Measurements from ENCODE around the gene RPS6KA2. TPM values are rescaled to one million over a fixed set of nuclear protein-coding genes. Genes with fewer than 3 reads are reported as not detected.

RPS6KA2 gene
- total RNA-seq, 1 experiment from 2014 or later = 14.7 TPM

DNA sequence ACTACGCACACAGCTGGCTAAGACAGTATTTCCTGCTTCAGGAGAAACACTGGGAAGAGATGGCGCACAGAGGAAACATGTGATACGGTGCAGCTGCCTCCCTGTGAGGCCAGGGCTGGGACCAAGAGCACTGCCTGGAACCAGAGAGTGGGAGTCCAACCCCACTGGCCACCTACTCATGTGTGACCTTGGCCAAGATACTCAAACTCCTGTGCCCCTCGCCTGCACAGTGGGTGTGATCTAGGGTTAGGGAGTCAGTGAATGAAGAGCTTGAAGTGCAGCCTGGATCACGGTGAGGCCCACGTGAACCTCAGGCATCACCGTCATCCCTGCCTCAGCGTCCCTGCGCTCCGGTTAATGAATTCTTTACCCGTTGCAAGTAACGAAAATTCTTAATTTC lies 202.6 kb downstream of the RPS6KA2 start:
- in situ Hi-C loops (cut with HindIII; ENCODE audit: low sequenced_read_pairs) = no loop called here
- DNase-seq (ENCODE audit: low spot score) = no peak

DNA sequence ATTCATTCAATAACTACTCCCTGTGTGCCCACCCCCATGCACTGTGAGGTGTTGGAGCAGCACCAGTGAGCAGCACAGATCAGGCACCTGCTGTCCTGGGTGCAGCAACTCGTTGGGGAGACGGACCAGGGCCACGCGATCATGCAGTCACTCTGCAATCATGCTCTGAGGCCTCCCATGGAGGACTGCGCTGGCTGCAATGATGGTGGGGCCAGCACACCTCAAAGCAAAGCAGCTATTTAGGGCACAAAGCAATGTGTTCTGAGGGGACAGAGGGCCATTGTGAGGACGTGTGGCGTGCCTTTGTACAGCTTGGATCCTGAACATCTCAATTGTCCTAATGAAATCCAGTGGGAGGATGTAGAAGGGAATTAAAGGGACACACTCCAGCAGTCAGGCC lies 203.3 kb downstream of the RPS6KA2 start:
- DNase-seq (ENCODE audit: low spot score) = no peak
- in situ Hi-C loops (cut with HindIII; ENCODE audit: low sequenced_read_pairs) = no loop called here

- in situ Hi-C loops (cut with HindIII; ENCODE audit: low sequenced_read_pairs) = no loop called here
- DNase-seq (ENCODE audit: low spot score) = no peak
These were observed 203.9 kb downstream of the RPS6KA2 start for GRCh38 chr6:166423051-166423745.

DNA sequence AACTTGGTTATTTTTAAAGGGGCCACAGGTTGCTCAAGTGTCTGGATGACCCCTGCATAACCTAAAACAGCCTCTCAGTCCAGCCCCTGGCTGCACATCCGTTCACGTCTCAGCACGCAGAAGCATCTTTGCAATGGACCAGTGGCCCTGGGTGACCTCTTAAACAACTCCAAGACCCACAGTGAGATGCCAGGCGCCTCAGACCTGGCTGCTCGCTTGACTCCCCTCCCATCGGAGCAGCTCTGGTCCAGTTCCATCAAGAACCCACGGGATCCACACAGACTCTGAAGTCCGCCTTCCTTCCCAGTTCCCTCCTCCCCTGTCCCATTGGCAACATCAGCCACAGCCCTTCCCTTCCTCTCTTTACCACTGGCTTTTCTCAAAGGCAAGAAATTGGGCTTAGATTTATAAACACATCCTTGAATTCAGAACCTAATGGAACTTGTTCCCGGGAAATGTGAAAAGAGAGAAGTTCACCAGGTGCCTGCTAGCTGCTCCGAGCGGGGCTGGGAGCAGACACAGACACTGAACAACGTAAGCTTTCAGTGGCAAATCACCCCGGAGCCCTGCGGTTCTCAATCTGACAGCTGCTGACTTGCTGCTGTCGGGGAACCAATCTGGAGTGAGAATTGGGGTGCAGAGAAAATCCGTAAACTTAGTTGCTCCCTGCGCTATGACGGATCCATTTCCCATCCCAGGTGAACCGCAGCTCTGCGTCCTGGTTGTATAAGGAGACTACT lies 204.7 kb downstream of the RPS6KA2 start:
- no peak for DNase-seq (ENCODE audit: low spot score)
- in situ Hi-C loops (cut with HindIII; ENCODE audit: low sequenced_read_pairs) = no loop called here

DNA sequence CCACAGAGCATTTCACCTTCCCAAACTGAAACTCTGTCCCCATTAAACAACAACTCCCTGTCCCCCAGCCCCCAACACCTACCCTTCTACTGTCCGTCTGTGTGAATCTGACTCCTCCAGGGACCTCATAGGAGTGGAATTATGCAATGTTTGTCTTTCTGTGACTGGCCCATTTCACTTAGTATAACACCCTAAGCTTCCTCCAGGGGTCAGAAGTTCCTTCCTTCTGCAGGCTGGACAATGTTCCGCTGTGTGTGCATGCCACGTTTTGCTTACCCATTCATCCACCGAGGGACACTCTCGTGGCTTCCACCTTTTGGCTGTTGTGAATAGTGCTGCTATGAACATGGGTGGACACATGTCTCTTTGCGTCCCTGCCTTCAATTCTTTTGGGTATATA lies 206.7 kb downstream of the RPS6KA2 start:
- DNase-seq (ENCODE audit: low spot score) = no peak
- in situ Hi-C loops (cut with HindIII; ENCODE audit: low sequenced_read_pairs) = no loop called here

DNA sequence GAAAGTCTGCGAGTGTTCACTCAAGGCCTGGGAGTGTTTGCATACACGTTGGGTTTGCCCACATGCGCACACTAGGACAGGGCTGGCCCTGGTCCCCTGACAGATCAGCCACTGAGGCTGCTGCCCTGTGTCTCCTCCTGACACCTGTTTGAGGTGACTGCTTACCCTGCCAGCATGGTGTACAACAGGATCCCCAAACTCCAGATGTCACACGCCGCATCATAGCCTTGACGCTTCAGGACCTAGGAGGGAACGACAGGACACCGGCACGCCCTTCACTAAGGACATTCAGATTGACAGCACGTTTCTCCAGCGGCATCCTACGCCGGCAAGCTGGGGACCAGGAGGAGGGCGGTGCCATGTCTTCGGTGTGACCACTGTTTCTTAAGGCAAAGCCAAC lies 207.3 kb downstream of the RPS6KA2 start:
- in situ Hi-C loops (cut with HindIII; ENCODE audit: low sequenced_read_pairs) = no loop called here
- DNase-seq (ENCODE audit: low spot score) = no peak

DNA sequence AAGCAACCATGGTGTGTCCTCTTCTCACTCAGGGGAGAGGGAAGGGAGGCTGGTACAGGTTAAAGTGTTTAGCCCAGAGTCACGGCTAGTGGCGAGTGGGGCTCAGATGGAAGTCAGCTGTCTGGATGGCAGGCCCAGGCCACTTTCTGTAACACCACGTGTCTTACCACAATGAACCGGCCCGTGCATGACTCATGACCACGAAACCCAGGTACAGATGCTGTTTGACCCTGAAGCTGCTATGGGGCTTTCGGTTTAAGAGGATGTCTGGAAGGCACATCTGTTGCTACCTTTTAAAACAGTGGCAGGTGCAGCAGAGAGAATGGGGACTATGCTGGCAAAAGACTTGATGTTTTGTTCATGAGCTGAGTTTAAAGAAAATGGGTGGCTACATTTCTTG lies 207.8 kb downstream of the RPS6KA2 start:
- no peak for DNase-seq (ENCODE audit: low spot score)
- in situ Hi-C loops (cut with HindIII; ENCODE audit: low sequenced_read_pairs) = no loop called here

DNA sequence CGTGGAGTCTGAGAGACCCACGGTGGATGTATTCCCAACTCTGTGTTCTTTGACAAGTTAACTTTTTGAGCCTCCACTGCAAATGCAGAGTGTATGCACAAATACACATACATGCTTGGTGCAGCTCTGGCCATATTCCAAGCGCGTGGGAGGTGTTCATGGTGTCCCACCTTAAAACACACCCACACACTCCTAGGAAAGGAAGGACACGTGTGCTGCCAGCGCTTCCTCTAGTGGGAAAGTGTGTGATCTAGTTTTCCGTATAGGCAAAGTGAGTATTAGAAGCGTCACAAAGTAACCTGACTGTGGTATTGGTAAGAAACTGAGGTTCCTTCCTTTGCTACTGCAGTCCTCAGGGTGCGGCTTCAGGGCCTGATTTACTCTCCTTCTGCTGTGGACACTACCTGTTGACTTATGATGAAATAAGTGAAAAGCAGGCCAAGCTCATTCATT lies 208.3 kb downstream of the RPS6KA2 start:
- in situ Hi-C loops (cut with HindIII; ENCODE audit: low sequenced_read_pairs) = no loop called here
- DNase-seq (ENCODE audit: low spot score) = no peak

GRCh38 chr6:166417285-166417691 lies 209.8 kb downstream of the RPS6KA2 start:
- no peak for DNase-seq (ENCODE audit: low spot score)
- in situ Hi-C loops (cut with HindIII; ENCODE audit: low sequenced_read_pairs) = no loop called here

GRCh38 chr6:166415833-166416347 lies 211.2 kb downstream of the RPS6KA2 start:
- no peak for DNase-seq (ENCODE audit: low spot score)
- in situ Hi-C loops (cut with HindIII; ENCODE audit: low sequenced_read_pairs) = no loop called here

DNA sequence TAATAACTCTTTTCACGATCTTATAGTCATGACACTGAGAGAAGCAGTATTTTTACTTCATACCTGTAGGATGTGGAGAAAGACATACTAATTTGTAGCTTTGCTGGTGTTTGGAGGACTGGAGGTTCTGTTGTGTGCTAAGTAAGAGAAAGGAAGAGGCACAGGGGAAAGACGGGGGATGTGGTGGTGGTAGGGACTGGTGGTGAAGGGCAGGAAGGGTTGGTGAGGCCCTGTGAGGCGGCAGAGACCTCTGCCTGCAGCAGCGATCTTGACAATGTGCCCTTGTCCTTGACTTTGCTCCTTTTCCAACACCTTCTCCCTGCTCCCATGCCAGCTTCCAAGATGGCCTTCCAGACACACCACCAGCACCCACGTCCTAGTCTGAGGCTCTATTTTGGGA lies 211.7 kb downstream of the RPS6KA2 start:
- in situ Hi-C loops (cut with HindIII; ENCODE audit: low sequenced_read_pairs) = no loop called here
- no peak for DNase-seq (ENCODE audit: low spot score)

DNA sequence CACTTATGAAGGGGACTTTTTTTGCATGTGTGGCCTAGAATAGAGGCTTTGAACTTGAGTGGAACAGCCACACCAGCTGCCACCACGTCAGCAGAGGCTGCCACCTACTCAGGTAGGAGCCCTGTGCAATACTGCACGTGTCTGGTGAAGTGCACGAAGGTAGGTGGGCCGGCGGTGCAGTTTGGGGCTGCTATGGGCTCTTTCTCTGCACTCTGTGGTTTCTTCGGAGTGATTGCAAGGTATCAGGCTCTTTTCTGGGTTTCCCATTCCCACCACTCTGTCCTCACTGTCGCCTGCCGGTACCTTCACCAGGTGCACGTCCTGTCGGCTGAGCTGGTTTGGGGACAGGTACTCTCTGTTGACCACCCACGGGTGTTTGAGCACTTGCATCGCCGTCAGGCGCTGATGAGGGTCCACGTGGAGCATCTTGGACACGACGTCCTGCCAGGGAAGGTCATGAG lies 213.5 kb downstream of the RPS6KA2 start:
- in situ Hi-C loops (cut with HindIII; ENCODE audit: low sequenced_read_pairs) = no loop called here
- DNase-seq (ENCODE audit: low spot score) = no peak

DNA sequence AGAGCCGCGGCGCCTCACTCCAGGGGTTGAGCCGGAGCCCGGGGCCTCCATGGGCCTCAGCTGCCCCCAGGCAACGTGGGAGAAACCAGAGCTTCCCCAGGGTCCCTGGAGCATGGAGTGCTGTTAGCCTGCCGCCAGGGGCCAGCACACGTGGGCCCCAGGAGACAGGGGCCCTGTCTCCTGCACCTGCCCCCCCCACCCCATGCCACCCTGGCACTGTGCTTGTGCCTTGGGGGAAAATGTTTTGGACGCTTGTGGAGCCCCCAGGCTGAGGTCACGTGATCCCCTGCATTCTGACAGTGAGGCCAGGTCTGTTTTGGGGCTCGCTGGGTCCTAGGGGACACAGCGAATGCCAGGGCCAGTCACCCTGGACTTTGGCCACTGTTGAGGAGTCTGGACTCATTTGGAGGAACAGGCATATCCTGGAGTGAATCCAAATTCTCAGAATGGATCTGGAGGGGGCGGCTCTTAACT lies 214.1 kb downstream of the RPS6KA2 start:
- in situ Hi-C loops (cut with HindIII; ENCODE audit: low sequenced_read_pairs) = no loop called here
- no peak for DNase-seq (ENCODE audit: low spot score)

- in situ Hi-C loops (cut with HindIII; ENCODE audit: low sequenced_read_pairs) = no loop called here
- DNase-seq (ENCODE audit: low spot score) = no peak
These were observed 214.7 kb downstream of the RPS6KA2 start for GRCh38 chr6:166412156-166412910.

DNA sequence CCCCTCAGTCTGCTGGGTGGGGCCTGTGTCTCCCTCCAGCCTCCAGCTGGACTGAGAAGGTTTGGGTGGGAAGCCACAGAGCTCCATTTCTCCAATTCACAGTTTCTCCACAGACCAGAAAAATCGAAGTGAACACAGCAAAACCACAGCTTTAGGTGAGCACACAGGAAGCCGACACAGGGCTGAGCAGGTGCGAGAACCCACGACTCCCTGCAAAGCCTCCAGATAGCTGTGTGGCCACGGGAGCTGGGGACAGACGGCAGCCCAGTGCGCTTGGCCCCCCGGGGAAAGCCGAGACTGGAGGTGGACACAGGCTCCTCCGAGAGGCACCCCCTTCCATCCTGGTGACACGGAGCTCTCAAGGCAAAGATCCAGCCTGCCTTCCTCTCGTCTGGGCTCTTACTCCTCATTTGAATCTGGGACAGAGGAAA lies 215.3 kb downstream of the RPS6KA2 start:
- DNase-seq (ENCODE audit: low spot score) = no peak
- in situ Hi-C loops (cut with HindIII; ENCODE audit: low sequenced_read_pairs) = no loop called here

DNA sequence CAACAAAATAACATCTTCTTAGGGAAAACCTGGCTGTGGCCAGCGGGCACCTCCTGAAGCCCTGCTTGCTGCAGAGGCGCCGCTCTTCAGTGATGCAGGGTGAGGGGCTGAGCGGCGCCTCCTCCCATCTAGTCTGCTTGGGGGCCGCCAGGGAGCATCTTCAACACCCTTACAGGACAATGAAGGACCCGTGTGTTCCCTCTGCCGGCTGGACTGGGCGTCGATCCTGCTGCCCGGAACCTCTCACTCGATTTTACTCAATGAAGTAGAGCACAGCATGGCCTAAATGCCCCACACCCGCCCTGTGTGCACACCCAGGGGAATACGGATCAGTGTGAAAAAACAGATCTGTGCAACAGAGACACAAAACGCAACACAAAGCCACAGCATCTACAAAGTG lies 215.8 kb downstream of the RPS6KA2 start:
- no peak for DNase-seq (ENCODE audit: low spot score)
- in situ Hi-C loops (cut with HindIII; ENCODE audit: low sequenced_read_pairs) = no loop called here

DNA sequence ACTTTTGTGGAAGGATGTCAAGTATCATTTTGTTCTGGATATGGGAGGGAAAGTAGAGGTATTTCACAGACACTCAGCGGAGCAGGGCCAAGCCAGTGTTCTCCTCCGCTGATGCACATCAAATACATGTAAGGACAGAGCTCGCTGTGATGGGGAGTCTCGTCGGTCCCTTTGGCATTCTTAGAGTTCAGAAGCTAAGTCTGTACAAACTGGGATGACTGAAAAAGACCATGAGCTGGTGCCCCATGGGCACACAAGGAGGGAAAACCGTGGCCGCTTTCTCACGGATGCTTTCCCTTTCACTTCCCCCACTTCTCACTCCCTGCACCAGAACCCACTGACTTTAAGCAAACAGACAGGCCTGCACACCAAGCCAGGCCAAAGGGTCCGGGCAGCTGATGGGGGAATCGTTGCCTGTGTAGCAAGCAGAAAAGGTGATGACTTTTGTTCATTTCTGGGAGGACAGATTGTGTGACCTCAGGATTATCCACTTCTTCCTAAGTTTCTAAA lies 216.6 kb downstream of the RPS6KA2 start:
- in situ Hi-C loops (cut with HindIII; ENCODE audit: low sequenced_read_pairs) = no loop called here

DNA sequence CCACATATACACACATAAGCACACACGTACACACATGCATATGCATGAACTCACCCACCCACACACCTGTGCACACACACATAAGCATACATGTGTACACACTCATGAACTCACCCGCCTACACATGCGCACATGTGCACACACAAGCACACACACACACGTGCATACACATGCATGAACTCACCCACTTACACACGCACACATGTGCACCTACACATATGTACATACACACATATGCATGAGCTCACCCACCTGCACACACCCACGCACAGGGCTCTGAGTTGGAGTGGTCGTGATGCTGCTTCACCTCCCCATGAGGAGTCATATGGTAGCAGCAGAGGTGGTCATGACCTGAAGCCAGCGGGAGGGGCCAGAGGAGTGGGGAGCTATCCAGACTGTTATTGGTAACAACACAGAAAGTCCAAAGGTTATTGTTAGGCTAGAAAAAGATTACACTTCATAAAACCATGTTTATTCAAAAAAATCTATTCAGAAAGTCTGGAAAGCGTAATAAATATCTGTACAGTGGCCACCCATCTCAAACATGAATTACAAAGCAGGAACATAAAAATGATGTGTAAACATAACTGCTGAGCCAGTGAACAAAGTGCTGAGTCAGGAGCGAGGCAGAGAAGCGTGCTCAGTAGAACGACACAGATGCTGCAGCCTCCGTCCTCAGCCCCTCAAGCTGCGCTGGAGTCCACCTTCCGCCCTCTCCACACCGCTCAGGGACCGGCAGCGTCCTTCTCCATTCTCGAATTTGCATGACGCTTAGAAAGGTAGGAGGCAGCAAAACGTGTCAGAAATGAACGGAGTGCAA lies 217.9 kb downstream of the RPS6KA2 start:
- in situ Hi-C loops (cut with HindIII; ENCODE audit: low sequenced_read_pairs) = no loop called here
- no peak for DNase-seq (ENCODE audit: low spot score)

More for the DNA sequence above, 216.6 kb downstream of the RPS6KA2 start:
- no peak for DNase-seq (ENCODE audit: low spot score)

DNA sequence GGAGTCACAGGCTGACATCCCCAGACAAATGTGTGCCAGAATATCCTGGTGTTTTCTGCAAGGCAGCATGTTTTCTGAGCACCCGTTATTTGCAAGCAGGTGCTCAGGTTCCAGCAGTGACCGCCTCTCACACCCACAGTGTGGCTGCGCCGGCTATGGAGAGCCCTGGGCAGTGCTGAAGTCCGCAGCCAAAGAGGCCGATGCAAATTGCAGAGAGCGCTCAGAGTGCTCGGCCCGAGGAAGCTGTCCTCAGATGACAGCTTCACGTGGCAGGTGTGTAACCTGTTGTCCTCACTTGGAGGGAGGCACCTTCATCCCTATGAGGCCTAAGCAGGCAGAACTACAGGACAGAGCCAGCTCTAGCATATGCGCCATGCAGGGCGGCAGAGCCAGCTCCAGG lies 220.9 kb downstream of the RPS6KA2 start:
- no peak for DNase-seq (ENCODE audit: low spot score)
- in situ Hi-C loops (cut with HindIII; ENCODE audit: low sequenced_read_pairs) = no loop called here
